Thymus (tissue), 11 donors: Measurements from ENCODE around the gene KDM5A. TPM values are rescaled to one million over a fixed set of nuclear protein-coding genes. Genes with fewer than 3 reads are reported as not detected.

ENCODE experiments used
- DNase-seq, 9 donors: peaks; one replicate each; pipeline ENCODE4 v3.0.0-alpha.2; 2013; ENCODE audit warnings: low spot score in 9 of 9, low read depth in 6 of 9, missing footprints in 1 of 9
- H3K27ac ChIP-seq, 2 donors: one replicate each; pipeline ENCODE4 v1.5.1; 2013; ENCODE audit warnings: control low read depth in 1 of 2, low read depth in 1 of 2, low read length in 1 of 2, mild to moderate bottlenecking in 1 of 2, moderate library complexity in 1 of 2
- H3K27me3 ChIP-seq, 2 donors: one replicate each; pipeline ENCODE4 v1.5.1; 2013; ENCODE audit warnings: low read length in 1 of 2; ENCODE audit not compliant: control insufficient read depth in 2 of 2, insufficient read depth in 1 of 2
- H3K36me3 ChIP-seq, 2 donors: one replicate each; pipeline ENCODE4 v1.5.1; 2013; ENCODE audit warnings: low read length in 1 of 2, mild to moderate bottlenecking in 1 of 2, moderate library complexity in 1 of 2; ENCODE audit not compliant: control insufficient read depth in 2 of 2, insufficient read depth in 2 of 2
- H3K4me1 ChIP-seq, 2 donors: one replicate each; pipeline ENCODE4 v1.5.1; 2013; ENCODE audit warnings: low read length in 2 of 2; ENCODE audit not compliant: control insufficient read depth in 2 of 2, insufficient read depth in 2 of 2
- H3K4me3 ChIP-seq, 2 donors: one replicate each; pipeline ENCODE4 v1.5.1; 2013; ENCODE audit warnings: low read length in 2 of 2, control low read depth in 1 of 2, mild to moderate bottlenecking in 1 of 2
- H3K9me3 ChIP-seq, 2 donors: one replicate each; pipeline ENCODE4 v1.5.1; 2013; ENCODE audit warnings: low read length in 1 of 2, mild to moderate bottlenecking in 1 of 2; ENCODE audit not compliant: control insufficient read depth in 2 of 2, insufficient read depth in 1 of 2
- WGBS: extraction: QIAGEN DNeasy Blood & Tissue Kit; methylation state at CpG from one replicate; pipeline ENCODE4 v1.1.7; 2013; 5-methylcytosine and 5-hydroxymethylcytosine counted together
- polyA plus RNA-seq: library from polyadenylated mRNA; stranded (reverse); fragments of 200-250 nt; gene quantifications from one replicate; pipeline ENCODE4 v1.2.3, GENCODE V29; 2013
- total RNA-seq: library from RNA; stranded (reverse); fragments of 120-200 nt; gene quantifications from one replicate; pipeline ENCODE4 v1.2.4, GENCODE V29; 2013
- donor health status: healthy.

The KDM5A gene
- total and polyA plus RNA-seq, 2 donors: 10.6 to 50.0 TPM

- Histone ChIP-seq H3K9me3 (peaks cover 1 to 24% of the 10 kb centered on the region in 2 donors), H3K27me3 (peaks cover 0 to 9% of the 10 kb centered on the region in 2 donors), H3K4me3 (no peak overlapping the region), H3K4me1 (no peaks in the 10 kb centered on the region), H3K27ac (no peak overlapping the region), H3K36me3 (no peaks in the 10 kb centered on the region)
- DNase-seq: no peak
- WGBS: 83% methylated on average over 7 of the region's 7 CpGs
These were observed 155.1 kb downstream of the KDM5A start for GRCh38 chr12:234019-234418.

- Histone ChIP-seq H3K27ac (no peak overlapping the region), H3K36me3 (no peaks in the 10 kb centered on the region), H3K9me3 (peaks cover 1 to 24% of the 10 kb centered on the region in 2 donors), H3K4me3 (no peak overlapping the region), H3K4me1 (no peaks in the 10 kb centered on the region), H3K27me3 (peaks cover 0 to 9% of the 10 kb centered on the region in 2 donors)
- 83% methylated on average over 3 of the region's 3 CpGs for WGBS
- DNase-seq: no peak
These were observed 155.5 kb downstream of the KDM5A start for GRCh38 chr12:233615-233968.

- no peak overlapping the region for H3K4me3 ChIP-seq
- H3K27me3 ChIP-seq: peaks cover 0 to 9% of the 10 kb centered on the region in 2 donors
- WGBS: 73% methylated on average over 19 of the region's 19 CpGs
- H3K27ac ChIP-seq: no peak overlapping the region
- DNase-seq: no peak
- no peaks in the 10 kb centered on the region for H3K4me1 ChIP-seq
- H3K36me3 ChIP-seq: no peaks in the 10 kb centered on the region
- peaks cover 1 to 24% of the 10 kb centered on the region in 2 donors for H3K9me3 ChIP-seq
These were observed 156.1 kb downstream of the KDM5A start for GRCh38 chr12:232731-233614.

- no peak overlapping the region for H3K4me3 ChIP-seq
- 87% methylated on average over 14 of the region's 14 CpGs for WGBS
- no peaks in the 10 kb centered on the region for H3K4me1 ChIP-seq
- no peaks in the 10 kb centered on the region for H3K36me3 ChIP-seq
- H3K27me3 ChIP-seq: peaks cover 0 to 9% of the 10 kb centered on the region in 2 donors
- peaks cover 0 to 7% of the 10 kb centered on the region in 2 donors for H3K9me3 ChIP-seq
- no peak for DNase-seq
- H3K27ac ChIP-seq: no peak overlapping the region
These were observed 158.0 kb downstream of the KDM5A start for GRCh38 chr12:230925-231671.

Other genes with a start within 250 kb of the KDM5A start
- gene SLC6A12, start 175.2 kb downstream of the KDM5A start, total RNA-seq: 0.14 TPM
- gene SLC6A12, start 175.2 kb downstream of the KDM5A start, polyA plus RNA-seq: 1.6 TPM
- 0.28 TPM for gene SLC6A13, start 126.5 kb downstream of the KDM5A start, total RNA-seq
- 2.9 TPM for gene SLC6A13, start 126.5 kb downstream of the KDM5A start, polyA plus RNA-seq
- gene CCDC77, start 12.3 kb upstream of the KDM5A start, total RNA-seq: 17.9 TPM
- 12.2 TPM for gene CCDC77, start 12.3 kb upstream of the KDM5A start, polyA plus RNA-seq
- 3.1 TPM for gene B4GALNT3, start 70.6 kb upstream of the KDM5A start, total RNA-seq
- 6.3 TPM for gene B4GALNT3, start 70.6 kb upstream of the KDM5A start, polyA plus RNA-seq